ENCODE data around the gene TJP1. TPM values are rescaled to one million over a fixed set of nuclear protein-coding genes. Genes with fewer than 3 reads are reported as not detected.
"Not testable (repeated sequence)": the region's sequence is repeated elsewhere in the genome, so short reads cannot be mapped to it uniquely, and the experiment has no call there.

TJP1 gene
- total RNA-seq, 4 donors from 2014 or later, result 72.4 to 191 (median 136) TPM

DNA sequence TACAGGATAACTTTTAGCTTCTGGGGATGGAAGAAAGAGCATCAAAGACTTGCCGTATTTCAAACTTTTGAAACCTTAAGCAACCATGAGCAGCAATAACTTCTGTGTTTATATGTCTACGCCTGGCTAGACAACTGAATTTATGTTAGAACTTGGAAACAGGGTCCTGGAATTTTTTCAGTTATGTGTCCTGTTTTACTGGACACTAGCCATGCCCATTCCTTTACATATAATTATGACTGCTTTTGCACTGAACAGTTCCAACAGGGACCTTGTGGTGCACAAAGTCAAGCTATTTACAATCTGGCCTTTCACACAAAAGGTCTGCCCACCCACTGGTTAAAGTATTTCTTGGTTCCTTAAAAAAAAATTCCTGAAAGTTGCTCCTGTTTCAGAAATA, 37.1 kb downstream of the TJP1 start:
- TF ChIP-seq POLR2A (IDR thresholded peaks at IDR 0.05) (no peak), CTCF (IDR thresholded peaks at IDR 0.05) (no peak)
- no peaks in the 10 kb centered on the region for H3K9me3 ChIP-seq
- H3K4me1 ChIP-seq, result no peaks in the 10 kb centered on the region
- intact Hi-C loops (cut with DNase I; ENCODE audit: low total_unique reads), result no loop called here
- H3K27ac ChIP-seq, result no peak overlapping the region
- no peaks in the 10 kb centered on the region for H3K36me3 ChIP-seq
- no peak overlapping the region for H3K4me3 ChIP-seq
- DNase-seq, result no peak
- no peaks in the 10 kb centered on the region for H3K27me3 ChIP-seq

DNA sequence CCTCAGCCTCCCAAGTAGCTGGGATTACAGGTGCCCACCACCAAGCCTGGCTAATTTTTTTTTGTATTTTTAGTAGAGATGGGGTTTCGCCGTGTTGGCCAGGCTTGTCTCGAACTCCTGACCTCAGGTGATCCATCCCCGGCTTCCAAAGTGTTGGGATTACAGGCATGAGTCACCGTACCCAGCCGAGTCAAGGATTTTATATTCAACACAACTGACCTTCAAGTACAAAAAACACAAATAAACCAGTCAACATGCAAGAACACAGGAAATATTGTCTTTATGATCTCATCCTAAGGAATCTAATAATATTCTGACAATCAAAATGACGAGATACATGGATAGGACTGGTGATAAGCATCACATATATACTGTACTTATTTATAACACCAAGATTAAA, 37.9 kb downstream of the TJP1 start:
- no peak overlapping the region for H3K27ac ChIP-seq
- H3K9me3 ChIP-seq, result no peaks in the 10 kb centered on the region
- no peak overlapping the region for H3K4me3 ChIP-seq
- no peaks in the 10 kb centered on the region for H3K36me3 ChIP-seq
- H3K4me1 ChIP-seq, result no peaks in the 10 kb centered on the region
- no peaks in the 10 kb centered on the region for H3K27me3 ChIP-seq
- DNase-seq, result no peak
- intact Hi-C loops (cut with DNase I; ENCODE audit: low total_unique reads), result no loop called here
- TF ChIP-seq CTCF (IDR thresholded peaks at IDR 0.05) (no peak), POLR2A (IDR thresholded peaks at IDR 0.05) (no peak)

- H3K4me1 ChIP-seq; H3K27ac ChIP-seq; intact Hi-C loops (cut with DNase I; ENCODE audit: low total_unique reads): not testable (repeated sequence)
Measured at GRCh38 chr15:29782816-29783215, 39.5 kb downstream of the TJP1 start.

DNA sequence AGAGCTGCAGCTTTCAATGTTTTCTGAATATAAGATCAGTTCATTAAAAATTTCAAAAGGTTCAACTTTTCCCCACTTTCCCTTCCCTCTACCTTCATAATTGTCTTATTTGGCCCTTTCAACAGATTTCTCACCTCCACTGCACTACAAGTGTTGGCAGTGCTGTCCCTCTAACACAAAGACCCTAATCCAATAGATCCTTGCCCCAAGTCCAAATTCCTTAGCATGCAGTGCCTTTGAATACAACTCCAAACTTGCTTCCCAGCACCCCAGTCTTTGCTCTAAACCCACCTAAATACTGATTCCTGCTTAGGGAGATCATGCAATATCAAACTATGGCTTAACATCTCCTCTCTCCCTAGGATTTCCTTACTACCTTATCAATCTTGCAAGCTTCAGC, 43.9 kb downstream of the TJP1 start:
- no peak for DNase-seq
- Histone ChIP-seq H3K9me3 (no peaks in the 10 kb centered on the region), H3K27me3 (no peaks in the 10 kb centered on the region), H3K4me1 (no peaks in the 10 kb centered on the region), H3K36me3 (no peaks in the 10 kb centered on the region), H3K27ac (no peak overlapping the region), H3K4me3 (no peak overlapping the region)
- intact Hi-C loops (cut with DNase I; ENCODE audit: low total_unique reads), result no loop called here
- TF ChIP-seq CTCF (IDR thresholded peaks at IDR 0.05) (no peak), POLR2A (IDR thresholded peaks at IDR 0.05) (no peak)

More at GRCh38 chr15:29782816-29783215, 39.5 kb downstream of the TJP1 start:
- H3K4me3 ChIP-seq, H3K27me3 ChIP-seq, H3K9me3 ChIP-seq, H3K36me3 ChIP-seq, DNase-seq: not testable (repeated sequence)

DNA sequence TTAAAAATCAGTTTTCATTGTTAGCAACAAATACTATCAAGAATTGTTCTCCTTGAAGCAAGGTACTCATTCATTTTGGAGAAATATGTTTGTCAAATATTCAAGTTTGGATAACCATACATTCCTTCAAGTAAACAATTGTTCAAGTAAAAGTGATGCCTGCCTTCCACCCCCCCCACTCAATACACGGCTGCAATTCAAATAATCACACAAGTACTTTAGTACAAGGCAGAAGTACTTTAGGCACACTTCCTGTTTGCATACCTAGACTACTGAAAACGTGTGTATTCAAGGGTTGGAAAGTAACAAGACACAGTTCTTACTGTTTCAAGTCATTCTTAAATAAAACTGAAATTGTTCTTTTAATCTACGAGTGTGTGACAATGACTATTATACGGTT, 45.4 kb downstream of the TJP1 start:
- Histone ChIP-seq H3K27me3 (no peaks in the 10 kb centered on the region), H3K4me3 (no peak overlapping the region), H3K36me3 (no peaks in the 10 kb centered on the region), H3K27ac (no peak overlapping the region), H3K4me1 (no peaks in the 10 kb centered on the region), H3K9me3 (no peaks in the 10 kb centered on the region)
- intact Hi-C loops (cut with DNase I; ENCODE audit: low total_unique reads), result no loop called here
- DNase-seq, result no peak
- TF ChIP-seq POLR2A (IDR thresholded peaks at IDR 0.05) (no peak), CTCF (IDR thresholded peaks at IDR 0.05) (no peak)

DNA sequence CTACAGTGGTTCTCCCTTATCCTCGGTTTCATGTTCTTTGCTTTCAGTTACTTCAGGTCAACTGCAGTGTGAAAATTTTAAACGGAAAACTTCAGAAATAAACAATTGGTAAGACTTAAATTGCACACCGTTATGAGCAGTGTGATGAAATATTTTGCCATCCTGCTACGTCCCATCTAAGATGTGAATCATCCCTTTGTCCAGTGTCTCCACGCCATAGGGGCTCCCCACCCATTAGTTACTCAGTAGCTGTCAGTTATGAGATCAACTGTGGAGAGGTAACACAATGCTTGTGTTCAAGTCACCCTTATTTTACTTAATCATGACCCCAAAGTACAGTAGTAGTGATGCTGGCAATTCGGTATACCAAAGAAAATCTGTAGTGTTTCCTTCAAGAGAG, 47.4 kb downstream of the TJP1 start:
- no peaks in the 10 kb centered on the region for H3K27me3 ChIP-seq
- DNase-seq, result no peak
- no peak overlapping the region for H3K27ac ChIP-seq
- H3K9me3 ChIP-seq, result no peaks in the 10 kb centered on the region
- TF ChIP-seq POLR2A (IDR thresholded peaks at IDR 0.05) (no peak), CTCF (IDR thresholded peaks at IDR 0.05) (no peak)
- no peaks in the 10 kb centered on the region for H3K4me1 ChIP-seq
- no peak overlapping the region for H3K4me3 ChIP-seq
- H3K36me3 ChIP-seq, result no peaks in the 10 kb centered on the region
- intact Hi-C loops (cut with DNase I; ENCODE audit: low total_unique reads), result no loop called here
